ENCODE data around the gene ERCC6. TPM values are rescaled to one million over a fixed set of nuclear protein-coding genes. Genes with fewer than 3 reads are reported as not detected.
A peak's percentile ranks its signal among the peaks of the same experiment; 100 is the strongest.

The ERCC6 gene
- total and polyA plus RNA-seq, 2 experiments from 2014 or later = 50.8 to 69.2 TPM

DNA sequence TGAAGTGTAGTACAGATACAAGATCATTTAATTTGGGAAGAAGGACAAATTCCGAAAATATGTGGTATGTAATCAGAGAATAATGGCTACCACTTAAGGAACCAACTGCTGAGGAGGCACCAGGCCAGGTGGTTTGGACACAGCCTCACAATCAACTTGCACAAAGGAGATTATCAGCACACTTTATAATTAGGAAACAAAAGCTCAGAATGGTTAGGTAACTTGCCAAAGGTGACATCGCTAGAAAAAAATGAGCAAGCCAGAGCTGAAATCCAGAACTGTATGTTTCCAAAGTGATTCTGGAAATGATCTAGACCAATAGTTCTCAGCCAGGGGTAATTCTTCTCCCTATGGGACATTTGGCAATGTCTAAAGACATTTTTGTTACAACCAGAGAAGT lies 36.6 kb downstream of the ERCC6 start:
- in situ Hi-C loops (cut with MboI) = no loop called here

DNA sequence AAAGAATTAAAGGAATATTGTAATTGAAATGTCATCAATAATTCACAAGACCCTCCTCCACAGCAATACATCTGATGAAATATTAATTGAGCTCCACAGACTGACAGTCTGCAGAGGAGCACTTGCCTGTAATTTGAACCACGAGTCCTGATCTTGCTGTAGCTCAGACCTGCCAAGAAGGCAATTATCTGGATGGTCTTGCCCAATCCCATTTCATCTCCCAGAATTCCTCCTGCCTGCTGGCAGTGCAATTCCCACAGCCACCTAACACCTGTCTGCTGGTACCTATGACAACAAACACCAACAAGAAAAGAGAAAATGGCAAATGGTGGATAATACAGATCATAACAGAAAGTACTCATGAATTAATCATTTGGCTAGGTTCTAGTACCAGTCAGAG lies 38.5 kb downstream of the ERCC6 start:
- Histone ChIP-seq H2AFZ (no peak overlapping the region), H3K4me1 (ENCODE audit: insufficient read depth) (peaks cover 11% of the 10 kb centered on the region), H3K79me2 (ENCODE audit: insufficient read depth) (peaks cover 83% of the 10 kb centered on the region), H3K9ac (no peak overlapping the region), H3K9me3 (ENCODE audit: low read depth) (no peaks in the 10 kb centered on the region), H3K36me3 (ENCODE audit: low read depth) (peaks cover 86% of the 10 kb centered on the region), H3K4me3 (no peak overlapping the region), H3K27ac (no peak overlapping the region), H3K4me2 (ENCODE audit: unreplicated experiment) (no peak overlapping the region), H3K9me2 (ENCODE audit: insufficient read depth) (no peaks in the 10 kb centered on the region), H4K20me1 (ENCODE audit: insufficient read depth) (peaks cover 10% of the 10 kb centered on the region), H3F3A (ENCODE audit: insufficient read depth) (peaks cover 39% of the 10 kb centered on the region), H3K27me3 (replicated peaks; ENCODE audit: insufficient read depth) (no peaks in the 10 kb centered on the region)
- in situ Hi-C loops (cut with MboI) = no loop called here
- whole genome bisulfite sequencing, 2 experiments (ENCODE audit: low coverage in 1 of 2, low lambda C conversion rate in 2 of 2, missing lambda C conversion rate in 2 of 2) = 60 to 78% methylated on average over 1 of the region's 1 CpG
- no peak for DNase-seq
- TF ChIP-seq EZH2phosphoT487 (IDR thresholded peaks at IDR 0.05; ENCODE audit: insufficient read depth, low read depth) = no peak

More for the DNA sequence above, 36.6 kb downstream of the ERCC6 start:
- no peaks in the 10 kb centered on the region for H3K27me3 ChIP-seq (replicated peaks; ENCODE audit: insufficient read depth)
- no peak overlapping the region for H3K4me3 ChIP-seq
- H4K20me1 ChIP-seq (ENCODE audit: insufficient read depth) = peaks cover 9% of the 10 kb centered on the region
- no peak overlapping the region for H3K4me2 ChIP-seq (ENCODE audit: unreplicated experiment)
- H3F3A ChIP-seq (ENCODE audit: insufficient read depth) = peaks cover 52% of the 10 kb centered on the region
- H3K27ac ChIP-seq = no peak overlapping the region
- no peak overlapping the region for H3K9ac ChIP-seq
- peaks cover 82% of the 10 kb centered on the region for H3K79me2 ChIP-seq (ENCODE audit: insufficient read depth)
- peaks cover 88% of the 10 kb centered on the region for H3K36me3 ChIP-seq (ENCODE audit: low read depth)
- H2AFZ ChIP-seq = no peak overlapping the region
- peaks cover 11% of the 10 kb centered on the region for H3K4me1 ChIP-seq (ENCODE audit: insufficient read depth)
- TF ChIP-seq EZH2 (IDR thresholded peaks at IDR 0.05; ENCODE audit: insufficient read depth, poor library complexity, severe bottlenecking) (no peak), EZH2phosphoT487 (IDR thresholded peaks at IDR 0.05; ENCODE audit: insufficient read depth, low read depth) (no peak)
- 51 to 67% methylated on average over 2 of the region's 2 CpGs for WGBS, 2 experiments (ENCODE audit: low coverage in 1 of 2, low lambda C conversion rate in 2 of 2, missing lambda C conversion rate in 2 of 2)
- H3K9me3 ChIP-seq (ENCODE audit: low read depth) = no peaks in the 10 kb centered on the region
- H3K9me2 ChIP-seq (ENCODE audit: insufficient read depth) = no peaks in the 10 kb centered on the region
- DNase-seq = peak; percentile 39

DNA sequence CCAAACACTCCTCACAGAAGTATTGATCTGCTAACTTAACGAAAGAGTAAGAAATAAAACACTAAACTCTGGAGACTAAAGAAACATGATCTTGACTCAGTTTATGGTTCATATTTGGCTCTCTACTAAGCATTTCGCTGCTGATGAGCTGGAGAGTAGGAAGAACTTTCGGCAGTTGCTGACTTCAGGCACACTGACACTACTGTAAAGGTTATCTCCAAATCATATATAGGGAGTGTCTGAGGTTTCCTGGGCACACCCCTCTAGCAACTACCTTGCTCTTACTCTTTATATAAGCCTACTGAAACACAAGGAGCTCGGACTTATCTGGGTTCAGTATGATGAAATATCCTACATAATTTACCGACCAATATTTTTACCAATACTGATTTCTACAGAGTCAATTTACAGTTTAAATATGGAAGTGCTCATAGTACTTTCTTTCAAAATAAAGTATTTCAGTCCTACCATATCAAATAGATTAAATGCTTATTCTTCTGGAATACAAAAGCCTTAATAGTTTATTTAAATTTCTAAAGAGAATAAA lies 39.5 kb downstream of the ERCC6 start:
- H3K9me3 ChIP-seq (ENCODE audit: low read depth) = no peaks in the 10 kb centered on the region
- no peaks in the 10 kb centered on the region for H3K9me2 ChIP-seq (ENCODE audit: insufficient read depth)
- TF ChIP-seq EZH2 (IDR thresholded peaks at IDR 0.05; ENCODE audit: insufficient read depth, poor library complexity, severe bottlenecking) (no peak), EZH2phosphoT487 (IDR thresholded peaks at IDR 0.05; ENCODE audit: insufficient read depth, low read depth) (no peak)
- H3K27ac ChIP-seq = no peak overlapping the region
- WGBS, 2 experiments (ENCODE audit: low coverage in 1 of 2, low lambda C conversion rate in 2 of 2, missing lambda C conversion rate in 2 of 2) = 91 to 93% methylated on average over 5 of the region's 5 CpGs
- DNase-seq = no peak
- H4K20me1 ChIP-seq (ENCODE audit: insufficient read depth) = peaks cover 10% of the 10 kb centered on the region
- H3F3A ChIP-seq (ENCODE audit: insufficient read depth) = peaks cover 30% of the 10 kb centered on the region
- H2AFZ ChIP-seq = no peak overlapping the region
- H3K4me2 ChIP-seq (ENCODE audit: unreplicated experiment) = no peak overlapping the region
- H3K36me3 ChIP-seq (ENCODE audit: low read depth) = peaks cover 75% of the 10 kb centered on the region
- H3K9ac ChIP-seq = no peak overlapping the region
- H3K4me1 ChIP-seq (ENCODE audit: insufficient read depth) = peaks cover 11% of the 10 kb centered on the region
- in situ Hi-C loops (cut with MboI) = no loop called here
- no peak overlapping the region for H3K4me3 ChIP-seq
- H3K27me3 ChIP-seq (replicated peaks; ENCODE audit: insufficient read depth) = no peaks in the 10 kb centered on the region
- H3K79me2 ChIP-seq (ENCODE audit: insufficient read depth) = peaks cover 84% of the 10 kb centered on the region

DNA sequence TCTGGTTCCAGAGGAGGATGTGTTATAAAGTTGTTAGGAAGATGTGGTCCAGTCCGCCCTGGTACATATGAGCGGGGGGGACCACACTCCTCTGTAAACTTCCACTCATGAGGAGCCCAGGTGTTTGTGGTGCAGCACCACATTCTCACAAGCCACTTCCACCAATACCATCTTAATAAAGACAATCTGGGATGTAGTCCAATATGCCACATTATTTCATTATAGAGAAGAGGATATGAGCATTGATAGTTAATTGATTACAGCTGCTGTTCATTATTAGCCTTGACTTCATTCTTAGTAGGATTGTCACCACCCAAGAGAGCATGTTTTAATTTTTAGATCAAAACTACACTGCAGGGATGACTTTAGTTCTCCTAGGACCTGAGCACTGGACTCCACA lies 40.5 kb downstream of the ERCC6 start:
- no peaks in the 10 kb centered on the region for H3K9me2 ChIP-seq (ENCODE audit: insufficient read depth)
- in situ Hi-C loops (cut with MboI) = no loop called here
- TF ChIP-seq EZH2 (IDR thresholded peaks at IDR 0.05; ENCODE audit: insufficient read depth, poor library complexity, severe bottlenecking) (no peak), EZH2phosphoT487 (IDR thresholded peaks at IDR 0.05; ENCODE audit: insufficient read depth, low read depth) (no peak)
- peaks cover 83% of the 10 kb centered on the region for H3K79me2 ChIP-seq (ENCODE audit: insufficient read depth)
- H3K4me3 ChIP-seq = no peak overlapping the region
- no peak overlapping the region for H3K9ac ChIP-seq
- peaks cover 66% of the 10 kb centered on the region for H3K36me3 ChIP-seq (ENCODE audit: low read depth)
- DNase-seq = no peak
- H4K20me1 ChIP-seq (ENCODE audit: insufficient read depth) = peaks cover 10% of the 10 kb centered on the region
- no peak overlapping the region for H3K27ac ChIP-seq
- peaks cover 25% of the 10 kb centered on the region for H3F3A ChIP-seq (ENCODE audit: insufficient read depth)
- no peak overlapping the region for H2AFZ ChIP-seq
- no peaks in the 10 kb centered on the region for H3K27me3 ChIP-seq (replicated peaks; ENCODE audit: insufficient read depth)
- H3K4me2 ChIP-seq (ENCODE audit: unreplicated experiment) = no peak overlapping the region
- peaks cover 11% of the 10 kb centered on the region for H3K4me1 ChIP-seq (ENCODE audit: insufficient read depth)
- H3K9me3 ChIP-seq (ENCODE audit: low read depth) = no peaks in the 10 kb centered on the region
- WGBS, 2 experiments (ENCODE audit: low coverage in 1 of 2, low lambda C conversion rate in 2 of 2, missing lambda C conversion rate in 2 of 2) = 96 to 98% methylated on average over 2 of the region's 2 CpGs

DNA sequence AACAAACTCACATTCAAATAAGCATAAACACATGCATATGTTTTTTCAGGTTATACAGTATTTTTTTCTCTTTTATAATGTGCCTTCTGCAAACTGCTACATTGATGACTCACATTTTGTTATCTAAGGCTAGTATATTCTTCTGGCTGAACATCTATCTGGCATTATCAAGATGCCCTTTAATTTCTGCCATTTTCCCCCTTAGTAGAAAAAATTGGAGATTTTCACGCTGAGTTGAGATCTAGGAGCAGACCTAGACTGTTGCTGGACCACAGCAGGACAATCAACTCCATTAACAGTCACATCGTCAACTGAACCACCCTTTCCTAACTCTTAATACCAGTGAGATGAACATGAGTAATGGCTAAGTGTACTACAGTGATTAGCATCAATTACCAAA lies 41.6 kb downstream of the ERCC6 start:
- TF ChIP-seq EZH2phosphoT487 (IDR thresholded peaks at IDR 0.05; ENCODE audit: insufficient read depth, low read depth) = no peak
- TF ChIP-seq EZH2 (IDR thresholded peaks at IDR 0.05; ENCODE audit: insufficient read depth, poor library complexity, severe bottlenecking) = no peak
- DNase-seq = no peak
- in situ Hi-C loops (cut with MboI) = no loop called here
- Histone ChIP-seq H3K4me3 (no peak overlapping the region), H3K27ac (no peak overlapping the region), H3K4me2 (ENCODE audit: unreplicated experiment) (no peak overlapping the region), H3K27me3 (replicated peaks; ENCODE audit: insufficient read depth) (no peaks in the 10 kb centered on the region), H2AFZ (no peak overlapping the region), H3K9me2 (ENCODE audit: insufficient read depth) (no peaks in the 10 kb centered on the region), H3K9ac (no peak overlapping the region), H3K4me1 (ENCODE audit: insufficient read depth) (peaks cover 11% of the 10 kb centered on the region), H3K36me3 (ENCODE audit: low read depth) (peaks cover 66% of the 10 kb centered on the region), H3K79me2 (ENCODE audit: insufficient read depth) (peaks cover 81% of the 10 kb centered on the region), H4K20me1 (ENCODE audit: insufficient read depth) (peaks cover 10% of the 10 kb centered on the region; the same call in 1 of the 2 replicates), H3F3A (ENCODE audit: insufficient read depth) (peaks cover 27% of the 10 kb centered on the region), H3K9me3 (ENCODE audit: low read depth) (no peaks in the 10 kb centered on the region)
- 97 to 98% methylated on average over 2 of the region's 2 CpGs for WGBS, 2 experiments (ENCODE audit: low coverage in 1 of 2, low lambda C conversion rate in 2 of 2, missing lambda C conversion rate in 2 of 2)

All from GM23248 (cell line).